Fibroblast of lung (primary cell): ENCODE data around the gene STK26.

ENCODE experiments used
- CTCF ChIP-seq, 2 donors: IDR thresholded peaks in 1 of 2; conservative IDR thresholded peaks in 1 of 2; 1 replicate in 1 of 2; 2 replicates in 1 of 2; pipeline ENCODE4 v1.5.1; 2011 to 2012; ENCODE audit warnings: low read length in 2 of 2, control low read depth in 1 of 2, inconsistent platforms in 1 of 2, low read depth in 1 of 2, mild to moderate bottlenecking in 1 of 2
- EZH2 ChIP-seq: IDR thresholded peaks from 2 replicates; pipeline ENCODE4 v1.5.1; 2012; ENCODE audit warnings: low read length, control low read depth, mild to moderate bottlenecking; ENCODE audit errors: missing control alignments

GRCh38 chrX:131987252-131987651 is 35.9 kb upstream of the STK26 start:
- TF ChIP-seq CTCF (conservative IDR thresholded peaks at IDR 0.05 in 1 of 2, IDR thresholded peaks at IDR 0.05 in 1 of 2; ENCODE audit: low read depth in 1 of 2, low read length in 2 of 2) (no peak), EZH2 (no peak)
